Nephron (organoid): ENCODE data around the gene EXD2.

Experiments used
- H3K27ac Mint-ChIP-seq, 3 experiments: 2 replicates each; pipeline ENCODE4 v1.8.0; 2020; ENCODE audit warnings: mixed read lengths in 3 of 3, mild to moderate bottlenecking in 2 of 3, moderate library complexity in 1 of 3
- H3K27me3 Mint-ChIP-seq: 2 replicates; pipeline ENCODE4 v1.8.0; 2021; ENCODE audit warnings: low read depth, mild to moderate bottlenecking, moderate library complexity, mixed read lengths
- H3K36me3 Mint-ChIP-seq: 2 replicates; pipeline ENCODE4 v1.8.0; 2020; ENCODE audit warnings: low read depth, mixed read lengths
- H3K4me1 Mint-ChIP-seq: 2 replicates; pipeline ENCODE4 v1.8.0; 2020; ENCODE audit warnings: mixed read lengths
- H3K4me3 Mint-ChIP-seq, 3 experiments: 2 replicates each; pipeline ENCODE4 v1.8.0; 2020; ENCODE audit warnings: mild to moderate bottlenecking in 3 of 3, mixed read lengths in 3 of 3, moderate library complexity in 2 of 3
- H3K9me3 Mint-ChIP-seq: 2 replicates; pipeline ENCODE4 v1.8.0; 2020; ENCODE audit warnings: mixed read lengths
- TF ChIP-seq, protein P1 (sequence below), 3 experiments: fragments of 200-600 bp; sonication (generic); IDR thresholded peaks; one replicate each; pipeline ENCODE4 v1.5.0; 2021; ENCODE audit warnings: antibody characterized with exemption in 3 of 3; ENCODE audit not compliant: unreplicated experiment in 3 of 3

The EXD2 gene

GRCh38 chr14:69226178-69226577 lies 34.9 kb downstream of the EXD2 start:
- no peaks in the 10 kb centered on the region for H3K27me3 Mint-ChIP-seq
- H3K4me1 Mint-ChIP-seq: no peaks in the 10 kb centered on the region
- peak overlapping the region in 1 of 3 experiments; percentile 34 for H3K27ac Mint-ChIP-seq
- TF ChIP-seq, protein P1, sequence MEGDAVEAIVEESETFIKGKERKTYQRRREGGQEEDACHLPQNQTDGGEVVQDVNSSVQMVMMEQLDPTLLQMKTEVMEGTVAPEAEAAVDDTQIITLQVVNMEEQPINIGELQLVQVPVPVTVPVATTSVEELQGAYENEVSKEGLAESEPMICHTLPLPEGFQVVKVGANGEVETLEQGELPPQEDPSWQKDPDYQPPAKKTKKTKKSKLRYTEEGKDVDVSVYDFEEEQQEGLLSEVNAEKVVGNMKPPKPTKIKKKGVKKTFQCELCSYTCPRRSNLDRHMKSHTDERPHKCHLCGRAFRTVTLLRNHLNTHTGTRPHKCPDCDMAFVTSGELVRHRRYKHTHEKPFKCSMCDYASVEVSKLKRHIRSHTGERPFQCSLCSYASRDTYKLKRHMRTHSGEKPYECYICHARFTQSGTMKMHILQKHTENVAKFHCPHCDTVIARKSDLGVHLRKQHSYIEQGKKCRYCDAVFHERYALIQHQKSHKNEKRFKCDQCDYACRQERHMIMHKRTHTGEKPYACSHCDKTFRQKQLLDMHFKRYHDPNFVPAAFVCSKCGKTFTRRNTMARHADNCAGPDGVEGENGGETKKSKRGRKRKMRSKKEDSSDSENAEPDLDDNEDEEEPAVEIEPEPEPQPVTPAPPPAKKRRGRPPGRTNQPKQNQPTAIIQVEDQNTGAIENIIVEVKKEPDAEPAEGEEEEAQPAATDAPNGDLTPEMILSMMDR (IDR thresholded peaks at IDR 0.05; ENCODE audit: unreplicated experiment in 3 of 3): no peak
- no peak overlapping the region for H3K4me3 Mint-ChIP-seq
- H3K36me3 Mint-ChIP-seq: peaks cover 24% of the 10 kb centered on the region
- no peaks in the 10 kb centered on the region for H3K9me3 Mint-ChIP-seq

DNA sequence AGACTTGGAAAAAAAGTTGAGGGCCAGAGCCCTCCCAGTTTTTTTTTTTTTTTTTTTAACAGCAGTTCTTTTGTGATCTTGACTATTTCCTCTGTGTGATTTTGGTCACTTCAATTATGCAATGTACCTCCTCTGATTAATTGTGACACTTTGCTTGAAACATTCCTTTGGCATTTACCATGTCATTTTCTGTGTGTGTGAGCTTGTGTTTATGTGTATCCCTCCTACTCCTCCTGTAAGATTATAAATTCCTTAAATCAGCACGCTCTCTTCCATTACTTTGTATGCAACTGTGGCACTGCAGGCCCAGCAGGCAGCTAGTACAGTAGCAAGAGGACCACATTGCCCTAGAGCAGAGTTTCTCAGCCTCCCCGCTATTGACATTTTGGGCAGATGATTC lies 35.4 kb downstream of the EXD2 start:
- Mint-ChIP-seq H3K27me3 (no peaks in the 10 kb centered on the region), H3K4me1 (no peaks in the 10 kb centered on the region), H3K4me3 (no peak overlapping the region), H3K27ac (no peak overlapping the region), H3K36me3 (peaks cover 30% of the 10 kb centered on the region), H3K9me3 (no peaks in the 10 kb centered on the region)
- TF ChIP-seq, protein P1 (IDR thresholded peaks at IDR 0.05; ENCODE audit: unreplicated experiment in 3 of 3): no peak

- H3K4me3 Mint-ChIP-seq: no peak overlapping the region
- H3K27ac Mint-ChIP-seq: no peak overlapping the region
- H3K36me3 Mint-ChIP-seq: peaks cover 47% of the 10 kb centered on the region
- H3K9me3 Mint-ChIP-seq: no peaks in the 10 kb centered on the region
- H3K27me3 Mint-ChIP-seq: no peaks in the 10 kb centered on the region
- TF ChIP-seq, protein P1 (IDR thresholded peaks at IDR 0.05; ENCODE audit: unreplicated experiment in 3 of 3): no peak
- H3K4me1 Mint-ChIP-seq: no peaks in the 10 kb centered on the region
Observed at GRCh38 chr14:69231486-69231885, 40.2 kb downstream of the EXD2 start.

- Mint-ChIP-seq H3K4me1 (no peaks in the 10 kb centered on the region), H3K9me3 (no peaks in the 10 kb centered on the region), H3K4me3 (no peak overlapping the region), H3K27me3 (no peaks in the 10 kb centered on the region), H3K27ac (no peak overlapping the region), H3K36me3 (peaks cover 54% of the 10 kb centered on the region)
- TF ChIP-seq, protein P1 (IDR thresholded peaks at IDR 0.05; ENCODE audit: unreplicated experiment in 3 of 3): no peak
Observed at GRCh38 chr14:69232388-69232787, 41.1 kb downstream of the EXD2 start.

GRCh38 chr14:69234106-69234505 lies 42.8 kb downstream of the EXD2 start:
- no peak overlapping the region for H3K27ac Mint-ChIP-seq

GRCh38 chr14:69235708-69236107 lies 44.4 kb downstream of the EXD2 start:
- no peaks in the 10 kb centered on the region for H3K9me3 Mint-ChIP-seq
- H3K27ac Mint-ChIP-seq: no peak overlapping the region
- no peak overlapping the region for H3K4me3 Mint-ChIP-seq
- no peaks in the 10 kb centered on the region for H3K4me1 Mint-ChIP-seq
- no peaks in the 10 kb centered on the region for H3K27me3 Mint-ChIP-seq
- TF ChIP-seq, protein P1 (IDR thresholded peaks at IDR 0.05; ENCODE audit: unreplicated experiment in 3 of 3): no peak
- H3K36me3 Mint-ChIP-seq: peaks cover 61% of the 10 kb centered on the region

More at GRCh38 chr14:69234106-69234505, 42.8 kb downstream of the EXD2 start:
- no peaks in the 10 kb centered on the region for H3K9me3 Mint-ChIP-seq
- no peaks in the 10 kb centered on the region for H3K4me1 Mint-ChIP-seq
- H3K36me3 Mint-ChIP-seq: peaks cover 63% of the 10 kb centered on the region
- no peaks in the 10 kb centered on the region for H3K27me3 Mint-ChIP-seq
- H3K4me3 Mint-ChIP-seq: no peak overlapping the region
- TF ChIP-seq, protein P1 (IDR thresholded peaks at IDR 0.05; ENCODE audit: unreplicated experiment in 3 of 3): no peak
